ENCODE data around the gene TOM1L1.

Gene TOM1L1

GRCh38 chr17:54951286-54951685 lies 50.6 kb downstream of the TOM1L1 start:
- no peak for DNase-seq

DNA sequence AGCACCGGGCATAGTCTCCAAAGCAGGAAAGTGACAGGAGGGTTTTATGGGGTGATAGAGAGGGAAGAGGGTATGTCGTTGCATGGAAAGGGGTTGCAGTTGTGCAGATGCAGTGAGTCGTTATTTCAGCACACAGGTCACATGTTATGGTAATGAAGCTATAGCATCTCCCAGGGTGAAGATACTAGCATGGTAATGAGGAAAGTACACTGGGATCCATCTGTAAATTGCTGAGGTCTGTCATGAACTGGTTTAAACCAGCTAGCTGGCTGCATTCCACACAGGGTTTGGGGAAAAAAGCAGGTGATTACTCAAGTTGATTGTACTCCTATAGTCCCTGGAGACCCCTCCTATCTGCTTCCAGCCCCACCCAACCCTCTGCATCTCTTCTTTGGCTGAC lies 56.1 kb downstream of the TOM1L1 start:
- DNase-seq: no peak

GRCh38 chr17:54967621-54968261 lies 67.1 kb downstream of the TOM1L1 start:
- DNase-seq: peak; percentile 7

DNA sequence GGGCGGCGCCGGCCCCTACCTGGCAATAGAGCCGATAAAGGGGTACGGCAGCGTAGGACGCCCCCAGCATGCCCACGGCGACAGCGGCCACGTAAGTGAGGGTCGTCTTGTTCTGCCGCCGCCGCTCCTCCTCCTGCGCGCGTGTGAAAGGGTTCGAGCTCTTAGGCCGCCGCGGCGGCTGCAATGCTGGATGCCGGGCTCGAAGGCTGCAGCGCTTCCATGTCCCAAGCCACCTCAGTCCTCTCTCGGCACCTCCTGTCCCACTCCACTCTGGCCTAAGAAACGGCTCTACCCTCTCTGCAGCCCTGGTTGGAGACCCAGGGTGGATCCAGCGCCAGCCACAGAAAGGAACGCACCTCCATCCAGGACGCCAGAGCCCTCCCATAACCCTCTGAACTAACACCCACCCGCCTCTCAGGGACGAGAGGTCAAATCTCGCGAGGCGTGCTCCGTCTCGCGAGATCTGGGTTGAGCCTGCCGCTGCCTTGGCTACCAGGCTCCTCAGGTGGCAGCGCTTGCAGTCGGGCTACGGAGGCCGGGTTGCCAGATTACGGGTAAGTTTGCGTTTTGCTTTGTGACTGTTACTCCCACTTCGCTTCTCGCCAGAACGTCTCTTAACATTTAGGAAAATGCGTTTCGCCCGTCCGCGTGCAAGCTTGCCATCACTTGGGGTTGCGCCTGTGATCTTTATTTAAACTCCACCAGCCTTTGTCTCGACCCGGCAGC lies 67.8 kb downstream of the TOM1L1 start, which contains the start of the genes COX11 and STXBP4:
COX11 (minus strand) TSS at position 393 of the 726 bp plus-strand sequence; CDS start at position 385, 8 bp downstream.
STXBP4 (plus strand) TSS at position 504 of the 726 bp plus-strand sequence. CDS start 17,455 bp downstream, outside the sequence.
- DNase-seq: peak; percentile 97

GRCh38 chr17:54968988-54969332 lies 68.3 kb downstream of the TOM1L1 start:
- DNase-seq: peak; percentile 39

GRCh38 chr17:54969658-54970572 lies 69.3 kb downstream of the TOM1L1 start:
- no peak for DNase-seq

DNA sequence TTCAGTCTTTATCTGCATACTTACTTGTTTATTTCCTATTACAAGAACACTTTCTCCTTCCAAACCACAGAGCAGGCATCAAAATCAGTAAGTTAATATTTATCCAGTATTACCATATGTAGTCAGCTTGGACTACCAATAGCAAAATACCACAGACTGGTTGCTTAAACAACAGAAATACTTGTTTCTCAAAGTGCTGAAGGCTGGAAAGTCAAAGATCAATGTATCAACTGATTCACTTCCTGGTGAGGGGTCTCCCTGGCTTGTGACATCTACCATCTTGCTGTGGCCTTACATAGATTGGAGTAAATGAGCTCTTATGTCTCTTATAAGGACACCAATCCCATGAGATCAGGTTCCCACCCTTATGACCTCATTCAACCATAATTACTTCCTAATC lies 70.5 kb downstream of the TOM1L1 start:
- no peak for DNase-seq

DNA sequence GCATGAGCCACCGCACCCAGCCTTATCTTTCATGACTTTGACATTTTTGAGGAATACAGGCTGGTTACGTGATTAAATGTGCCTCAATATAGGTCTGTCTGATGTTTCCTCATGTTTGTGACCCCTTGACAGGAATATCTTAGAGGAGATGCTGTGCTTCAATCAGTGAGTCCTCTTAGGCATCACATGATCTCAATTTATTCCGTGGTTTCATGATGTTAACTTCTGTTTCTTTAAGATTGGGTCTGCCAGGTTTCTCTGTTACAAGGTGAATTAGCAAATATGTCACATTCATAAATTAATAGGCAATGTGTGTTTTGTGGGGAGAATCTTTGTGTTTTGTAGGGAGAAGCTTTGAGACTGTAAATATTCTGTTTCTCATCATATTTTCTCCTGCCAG lies 71.2 kb downstream of the TOM1L1 start:
- DNase-seq: no peak

GRCh38 chr17:54972406-54973138 lies 71.9 kb downstream of the TOM1L1 start:
- DNase-seq: no peak

DNA sequence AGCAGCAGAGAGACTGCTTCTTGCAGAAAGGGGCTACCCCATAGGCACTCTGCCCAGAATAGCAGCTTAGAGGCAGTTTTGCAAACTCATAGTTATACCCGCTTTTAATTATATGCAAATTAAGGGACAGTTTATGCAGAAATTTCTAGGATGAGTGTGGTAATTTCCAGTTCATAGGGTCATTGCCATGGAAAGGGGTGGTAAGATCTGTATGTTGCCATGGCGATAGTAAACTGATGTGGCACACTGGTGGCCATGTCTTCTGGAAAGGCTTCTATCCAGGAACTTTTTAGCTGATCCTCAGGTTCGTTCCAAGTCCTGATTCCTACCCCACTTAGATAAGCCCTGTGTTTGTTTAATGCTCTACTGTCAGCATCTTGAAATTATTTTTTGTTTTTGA lies 74.1 kb downstream of the TOM1L1 start:
- no peak for DNase-seq

- DNase-seq: no peak
Observed at GRCh38 chr17:54976316-54976715, 75.7 kb downstream of the TOM1L1 start.

DNA sequence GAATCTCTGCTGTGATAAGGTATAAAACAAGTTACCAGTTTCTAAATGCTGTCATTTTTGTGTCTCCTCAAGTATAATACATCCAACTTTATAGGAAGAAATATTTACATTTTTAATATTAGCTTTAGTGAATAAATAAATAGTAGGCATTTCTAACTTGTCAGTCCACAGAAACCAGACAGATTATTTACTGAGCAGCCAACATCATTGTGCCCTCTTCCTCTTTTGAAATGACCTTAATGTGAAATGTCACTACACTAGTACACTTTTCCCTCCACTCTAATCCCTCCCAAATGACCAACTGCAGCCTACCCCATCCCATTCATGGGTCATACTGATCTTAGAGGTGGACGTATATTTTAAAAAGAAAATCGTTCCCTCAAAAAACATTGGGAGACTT lies 77.1 kb downstream of the TOM1L1 start:
- DNase-seq: no peak

GRCh38 chr17:54979657-54980056 lies 79.0 kb downstream of the TOM1L1 start:
- DNase-seq: no peak

DNA sequence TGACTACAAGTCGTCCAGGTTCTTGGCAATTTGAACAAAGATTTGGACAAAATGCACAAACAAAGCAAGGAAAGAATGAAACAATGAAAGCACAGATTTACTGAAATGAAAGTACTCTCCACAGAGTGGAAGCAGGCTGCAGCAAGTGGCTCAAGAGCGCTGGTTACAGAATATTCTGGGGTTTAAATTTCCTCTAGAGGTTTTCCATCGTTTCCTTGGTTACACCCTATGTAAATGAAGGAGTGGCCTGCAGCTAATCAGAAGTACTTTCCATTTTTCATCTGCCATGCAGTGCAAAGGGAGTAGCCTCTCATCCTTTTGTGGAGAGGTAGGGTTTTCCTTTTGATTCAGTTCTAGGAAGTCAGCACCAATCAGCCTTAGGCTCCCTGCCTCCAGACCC lies 79.7 kb downstream of the TOM1L1 start:
- no peak for DNase-seq

- DNase-seq: no peak
Observed at GRCh38 chr17:54982399-54982798, 81.7 kb downstream of the TOM1L1 start.

GRCh38 chr17:54983260-54983659 lies 82.6 kb downstream of the TOM1L1 start:
- no peak for DNase-seq

DNA sequence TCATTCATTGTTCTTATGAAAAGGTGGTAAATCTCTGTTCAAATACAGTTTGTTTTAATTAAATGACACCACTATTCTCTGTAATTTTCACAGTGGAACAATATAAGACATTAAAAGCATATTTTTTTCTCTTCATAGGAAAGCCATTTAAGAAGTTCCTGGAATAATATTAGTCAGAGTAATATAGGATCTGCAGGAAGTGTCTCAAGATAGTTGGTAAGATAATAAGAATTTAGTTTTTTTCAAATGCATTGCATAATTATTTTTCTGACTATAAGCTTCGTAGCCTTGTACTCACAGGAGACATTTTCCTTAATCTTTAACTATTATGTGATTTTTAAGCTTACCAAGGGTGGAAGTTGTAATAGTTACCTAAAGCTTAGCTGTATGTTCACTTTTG lies 84.8 kb downstream of the TOM1L1 start:
- no peak for DNase-seq

DNA sequence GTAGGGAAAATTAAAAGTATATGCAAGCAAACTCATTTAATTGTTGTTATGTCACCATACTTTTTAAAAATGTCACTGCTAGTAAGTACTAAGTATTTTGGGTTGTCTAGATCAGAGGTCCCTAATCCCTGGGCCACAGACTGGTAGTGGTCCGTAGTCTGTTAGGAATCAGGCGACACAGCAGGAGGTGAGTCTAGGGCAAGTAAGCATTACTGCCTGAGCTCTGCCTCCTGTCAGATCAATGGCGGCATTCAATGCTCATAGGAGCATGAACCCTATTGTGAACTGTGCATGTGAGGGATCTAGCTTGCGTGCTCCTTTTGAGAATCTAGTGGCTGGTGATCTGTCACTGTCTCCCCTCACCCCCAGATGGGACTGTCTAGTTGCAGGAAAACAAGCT lies 89.5 kb downstream of the TOM1L1 start:
- DNase-seq: no peak

DNA sequence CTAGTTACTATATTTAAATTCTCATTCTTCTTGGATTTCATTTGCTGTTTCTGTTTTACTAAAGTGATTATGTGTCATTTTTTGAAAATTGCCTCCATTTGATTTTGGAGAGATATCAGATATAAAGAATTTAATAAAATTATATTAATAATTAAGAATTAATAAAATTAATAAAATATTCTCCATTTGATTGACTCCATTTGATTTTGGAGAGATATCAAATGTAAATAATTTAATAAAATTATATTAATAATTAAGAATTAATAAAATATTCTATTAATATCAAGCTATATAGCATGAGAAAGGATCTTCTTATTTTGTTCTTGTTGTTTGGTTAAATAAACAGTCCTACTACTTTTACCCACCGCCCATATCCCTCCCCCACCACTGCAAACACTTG lies 90.9 kb downstream of the TOM1L1 start:
- no peak for DNase-seq

DNA sequence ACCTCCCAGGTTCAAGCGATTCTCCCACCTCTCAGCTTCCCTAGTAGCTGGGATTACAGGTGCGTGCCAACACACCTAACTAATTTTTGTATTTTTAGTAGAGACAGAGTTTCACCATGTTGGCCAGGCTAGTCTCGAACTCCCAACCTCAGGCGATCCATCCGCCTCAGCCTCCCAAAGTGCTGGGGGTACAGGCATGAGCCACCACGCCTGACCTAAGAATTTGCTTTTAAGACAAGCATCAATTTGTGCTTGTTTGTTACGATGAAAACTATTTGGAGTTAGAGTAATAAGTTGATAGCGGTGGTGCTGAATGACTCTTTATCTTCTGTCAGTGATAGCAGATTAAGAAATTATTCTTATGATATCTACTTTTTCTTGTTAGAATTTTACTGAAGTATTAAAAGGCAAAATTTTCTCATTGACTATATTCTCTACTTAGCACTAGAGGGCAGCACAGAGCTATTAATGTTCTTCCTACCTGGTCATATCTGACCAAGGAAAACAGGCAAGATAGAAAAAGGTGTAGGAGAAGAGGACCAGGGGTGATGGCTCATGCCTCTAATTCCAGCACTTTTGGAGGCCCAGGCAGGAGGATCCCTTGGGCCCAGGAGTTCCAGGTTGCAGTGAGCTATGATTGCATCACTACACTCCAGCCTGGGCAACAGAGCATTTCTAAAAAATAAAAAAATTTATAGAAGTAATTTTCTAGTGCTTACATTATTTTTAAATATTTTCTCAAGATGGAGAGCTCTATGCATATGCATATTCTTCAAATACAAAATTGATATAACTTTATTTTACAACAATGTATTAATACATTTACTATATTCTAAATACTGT lies 92.4 kb downstream of the TOM1L1 start:
- peak; percentile 64 for DNase-seq

GRCh38 chr17:54996441-54996840 lies 95.8 kb downstream of the TOM1L1 start:
- no peak for DNase-seq

DNA sequence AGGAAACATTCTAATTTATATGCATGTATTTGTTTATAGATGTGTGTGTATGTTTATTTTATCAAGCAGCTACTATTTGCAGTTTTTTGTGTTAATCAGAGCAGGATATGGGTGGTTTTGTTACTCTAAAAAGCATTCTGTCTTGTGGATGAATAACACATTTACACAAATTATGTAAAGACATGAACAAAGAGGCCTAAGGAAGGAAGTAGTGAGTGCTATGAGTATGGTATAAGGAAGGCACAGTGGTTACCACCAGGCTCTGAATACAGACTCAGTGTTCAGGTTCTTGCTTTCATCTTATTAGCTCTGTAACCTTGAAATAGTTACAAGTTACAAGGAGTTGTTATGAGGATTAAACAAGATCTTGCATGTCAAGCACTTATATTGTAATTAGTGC lies 101.8 kb downstream of the TOM1L1 start:
- DNase-seq: no peak

Measured in suppressor macrophage treated with lipopolysaccharide for 4 hours (primary cell).